Measurements from ENCODE around the gene GNA14.

GNA14 gene

GRCh38 chr9:77541600-77541999 lies 106.5 kb downstream of the GNA14 start:
- no peaks in the 10 kb centered on the region for H3K9me3 ChIP-seq (ENCODE audit: control insufficient read depth, insufficient read depth, low read depth, low read length)
- ChIA-PET POLR2A (no interaction called here), CTCF (interaction anchor here (0.6 kb wide), 1 partner anchor 47 kb away, joined by 4 read pairs; no protein-coding TSS in a partner anchor)
- H3K4me3 ChIP-seq (ENCODE audit: low read depth, low read length) = no peak overlapping the region
- no peak overlapping the region for H3K27ac ChIP-seq (ENCODE audit: extremely low read depth, low read depth, low read length)
- H3K4me1 ChIP-seq (ENCODE audit: control insufficient read depth, insufficient read depth, low read length) = no peaks in the 10 kb centered on the region
- H3K36me3 ChIP-seq (ENCODE audit: control insufficient read depth in 2 of 2, insufficient read depth in 1 of 2, low read length in 2 of 2) = no peaks in the 10 kb centered on the region
- TF ChIP-seq ZNF621 (tag by site-specific recombination; IDR thresholded peaks at IDR 0.05) (no peak), ZNF670 (tag by site-specific recombination; IDR thresholded peaks at IDR 0.05; ENCODE audit: low read depth) (no peak), ZNF585B (tag by site-specific recombination; IDR thresholded peaks at IDR 0.05) (no peak), RBAK (tag by site-specific recombination; IDR thresholded peaks at IDR 0.05) (no peak), SALL2 (tag by site-specific recombination; IDR thresholded peaks at IDR 0.05; ENCODE audit: borderline replicate concordance) (no peak), ZNF677 (tag by site-specific recombination; IDR thresholded peaks at IDR 0.05) (no peak), ZNF639 (tag by site-specific recombination; IDR thresholded peaks at IDR 0.05) (no peak), AEBP2 (tag by site-specific recombination; IDR thresholded peaks at IDR 0.05; ENCODE audit: borderline replicate concordance) (no peak), ZNF558 (tag by site-specific recombination; IDR thresholded peaks at IDR 0.05) (no peak), HOXA7 (CRISPR knock-in tag; IDR thresholded peaks at IDR 0.05; ENCODE audit: borderline replicate concordance) (no peak), BCL6B (tag by site-specific recombination; IDR thresholded peaks at IDR 0.05) (no peak), YY2 (tag by site-specific recombination; IDR thresholded peaks at IDR 0.05) (no peak), ZNF174 (tag by site-specific recombination; IDR thresholded peaks at IDR 0.05) (no peak), ZNF654 (tag by site-specific recombination; IDR thresholded peaks at IDR 0.05; ENCODE audit: low read depth) (no peak), ZSCAN18 (tag by site-specific recombination; IDR thresholded peaks at IDR 0.05) (no peak), ZNF449 (tag by site-specific recombination; IDR thresholded peaks at IDR 0.05) (no peak), ZNF521 (tag by site-specific recombination; IDR thresholded peaks at IDR 0.05) (no peak), ZFHX2 (tag by site-specific recombination; conservative IDR thresholded peaks at IDR 0.05) (no peak)

- CTCF ChIA-PET = interaction anchor here (0.6 kb wide), 1 partner anchor 47 kb away, joined by 4 read pairs; no protein-coding TSS in a partner anchor
- Histone ChIP-seq H3K4me3 (ENCODE audit: low read depth, low read length) (no peak overlapping the region), H3K9me3 (ENCODE audit: control insufficient read depth, insufficient read depth, low read depth, low read length) (no peaks in the 10 kb centered on the region), H3K4me1 (ENCODE audit: control insufficient read depth, insufficient read depth, low read length) (no peaks in the 10 kb centered on the region), H3K36me3 (ENCODE audit: control insufficient read depth in 2 of 2, insufficient read depth in 1 of 2, low read length in 2 of 2) (no peaks in the 10 kb centered on the region), H3K27ac (ENCODE audit: extremely low read depth, low read depth, low read length) (no peak overlapping the region)
- POLR2A ChIA-PET = no interaction called here
- TF ChIP-seq ZNF768 (tag by site-specific recombination; IDR thresholded peaks at IDR 0.05) = no peak
- TF ChIP-seq SETDB1 (IDR thresholded peaks at IDR 0.05; ENCODE audit: insufficient read length, low read length) = peak; percentile 91
Measured at GRCh38 chr9:77541055-77541454, 107.1 kb downstream of the GNA14 start.
